ENCODE measurements around the gene UBE2F.
A peak's percentile ranks its signal among the peaks of the same experiment; 100 is the strongest.

UBE2F gene

DNA sequence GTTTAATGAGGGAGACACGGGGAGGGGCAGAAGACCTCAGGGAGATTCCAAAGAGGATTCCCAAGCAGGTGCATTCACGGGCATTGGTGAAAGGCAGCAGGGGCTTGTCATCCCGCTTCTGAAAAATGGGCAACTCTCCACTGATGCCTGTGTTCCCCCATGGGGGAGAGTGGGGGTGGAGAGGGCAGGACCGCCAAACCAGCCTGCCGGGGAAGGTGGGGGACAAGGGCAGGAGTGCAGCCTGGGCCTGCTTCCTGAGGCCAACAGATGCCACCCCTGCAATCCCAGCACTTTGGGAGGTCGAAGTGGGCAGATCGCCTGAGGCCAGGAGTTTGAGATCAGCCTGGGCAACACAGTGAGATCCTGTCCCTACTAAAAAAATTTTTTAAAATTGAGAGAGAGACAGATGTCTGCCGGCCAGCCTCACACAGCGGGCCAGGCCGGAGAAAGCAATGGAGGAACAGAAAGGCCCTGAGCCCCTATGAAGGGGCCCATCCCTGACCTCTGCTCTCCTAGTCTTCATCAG is 44.8 kb upstream of the UBE2F start:
- H3K4me3 ChIP-seq (ENCODE audit: low read depth, low read length) = no peak overlapping the region
- no peak overlapping the region for H3K4me2 ChIP-seq (ENCODE audit: low read length)
- H3K4me1 ChIP-seq = peaks cover 4% of the 10 kb centered on the region
- H3K27me3 ChIP-seq (ENCODE audit: control insufficient read depth, insufficient read depth, low read length) = no peaks in the 10 kb centered on the region
- no peak overlapping the region for H3K9ac ChIP-seq
- H3K9me3 ChIP-seq (ENCODE audit: control insufficient read depth, low read length) = no peaks in the 10 kb centered on the region
- no peaks in the 10 kb centered on the region for H3K36me3 ChIP-seq (ENCODE audit: control insufficient read depth, insufficient read depth, low read length)
- H3K27ac ChIP-seq = no peak overlapping the region
- no peaks in the 10 kb centered on the region for H3K79me2 ChIP-seq
- TF ChIP-seq, protein P1, sequence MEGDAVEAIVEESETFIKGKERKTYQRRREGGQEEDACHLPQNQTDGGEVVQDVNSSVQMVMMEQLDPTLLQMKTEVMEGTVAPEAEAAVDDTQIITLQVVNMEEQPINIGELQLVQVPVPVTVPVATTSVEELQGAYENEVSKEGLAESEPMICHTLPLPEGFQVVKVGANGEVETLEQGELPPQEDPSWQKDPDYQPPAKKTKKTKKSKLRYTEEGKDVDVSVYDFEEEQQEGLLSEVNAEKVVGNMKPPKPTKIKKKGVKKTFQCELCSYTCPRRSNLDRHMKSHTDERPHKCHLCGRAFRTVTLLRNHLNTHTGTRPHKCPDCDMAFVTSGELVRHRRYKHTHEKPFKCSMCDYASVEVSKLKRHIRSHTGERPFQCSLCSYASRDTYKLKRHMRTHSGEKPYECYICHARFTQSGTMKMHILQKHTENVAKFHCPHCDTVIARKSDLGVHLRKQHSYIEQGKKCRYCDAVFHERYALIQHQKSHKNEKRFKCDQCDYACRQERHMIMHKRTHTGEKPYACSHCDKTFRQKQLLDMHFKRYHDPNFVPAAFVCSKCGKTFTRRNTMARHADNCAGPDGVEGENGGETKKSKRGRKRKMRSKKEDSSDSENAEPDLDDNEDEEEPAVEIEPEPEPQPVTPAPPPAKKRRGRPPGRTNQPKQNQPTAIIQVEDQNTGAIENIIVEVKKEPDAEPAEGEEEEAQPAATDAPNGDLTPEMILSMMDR (IDR thresholded peaks at IDR 0.05) = no peak
- no peak overlapping the region for H2AFZ ChIP-seq

DNA sequence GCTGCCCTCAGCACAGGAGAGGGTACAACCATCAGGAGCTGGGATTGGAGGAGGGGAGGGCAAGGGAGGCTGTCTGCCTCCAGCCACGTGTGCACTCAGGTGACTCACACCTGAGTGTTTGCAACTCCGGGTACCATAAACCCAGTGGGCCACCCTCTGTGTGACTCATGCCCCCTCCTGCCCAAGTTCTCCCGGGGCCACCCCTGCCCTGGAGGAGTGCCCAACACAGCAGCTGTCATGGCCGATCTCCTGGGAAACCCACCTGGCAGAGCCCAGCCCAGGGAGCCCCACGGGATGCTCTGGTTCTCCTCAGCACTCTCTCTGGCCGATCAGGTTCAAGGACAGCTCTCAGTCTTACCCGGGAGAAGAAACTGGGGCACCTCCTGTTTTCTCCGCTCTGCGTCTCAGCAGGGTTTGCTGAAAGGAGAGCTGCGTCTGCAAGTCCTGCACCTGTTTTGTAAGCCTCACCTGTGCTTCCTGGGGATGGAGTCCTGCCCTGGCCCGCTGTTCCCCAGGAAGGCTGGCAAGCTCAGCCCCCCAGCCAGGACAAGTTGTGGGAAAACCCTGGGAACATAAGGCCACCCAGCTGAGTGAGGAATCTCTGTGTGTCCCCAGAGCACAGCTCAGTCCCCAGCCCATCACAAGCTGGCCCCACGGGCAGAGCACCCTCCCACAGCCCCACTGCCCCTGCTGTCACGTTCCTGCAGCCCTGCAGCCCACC is 44.0 kb upstream of the UBE2F start:
- Histone ChIP-seq H3K9ac (no peak overlapping the region), H3K4me1 (peaks cover 7% of the 10 kb centered on the region), H3K27me3 (ENCODE audit: control insufficient read depth, insufficient read depth, low read length) (no peaks in the 10 kb centered on the region), H3K4me3 (ENCODE audit: low read depth, low read length) (no peak overlapping the region), H3K79me2 (no peaks in the 10 kb centered on the region), H3K36me3 (ENCODE audit: control insufficient read depth, insufficient read depth, low read length) (no peaks in the 10 kb centered on the region), H2AFZ (peak overlapping the region; percentile 26), H3K9me3 (ENCODE audit: control insufficient read depth, low read length) (no peaks in the 10 kb centered on the region), H3K27ac (no peak overlapping the region), H3K4me2 (ENCODE audit: low read length) (peak overlapping the region; percentile 1)
- TF ChIP-seq, protein P1 (IDR thresholded peaks at IDR 0.05) = no peak

DNA sequence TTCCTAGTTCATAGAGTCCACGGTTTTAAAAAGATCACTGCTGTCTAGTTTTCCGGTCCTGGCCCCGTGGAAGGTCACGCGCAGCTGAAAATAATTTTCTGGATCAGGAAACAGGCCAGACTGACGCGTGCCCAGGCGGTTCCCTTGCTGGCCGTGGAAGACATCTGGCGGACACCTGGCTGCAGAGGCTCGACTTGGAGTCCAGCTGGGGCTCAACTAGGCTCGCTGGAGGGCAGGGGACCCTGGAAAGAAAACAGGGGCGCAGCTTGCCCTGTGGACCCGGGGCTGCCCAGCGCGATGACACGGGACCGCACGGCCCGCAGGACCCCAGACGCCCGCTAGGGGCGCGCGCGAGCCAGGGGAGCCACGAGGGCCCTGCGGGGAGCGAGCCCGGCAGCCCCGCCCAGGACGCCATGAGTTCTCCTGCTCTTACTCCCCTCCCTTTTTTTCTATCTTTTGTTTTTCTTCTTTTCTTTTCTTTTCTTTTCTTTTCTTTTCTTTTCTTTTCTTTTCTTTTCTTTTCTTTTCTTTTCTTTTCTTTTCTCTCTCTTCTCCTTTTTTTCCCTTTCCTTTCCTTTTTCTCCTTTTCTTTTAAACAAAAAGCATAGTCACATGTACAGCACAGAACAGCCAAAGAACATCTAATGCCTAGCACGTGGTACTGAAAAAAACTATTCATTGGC is 43.2 kb upstream of the UBE2F start:
- Histone ChIP-seq H3K4me1 (peaks cover 10% of the 10 kb centered on the region), H3K27me3 (ENCODE audit: control insufficient read depth, insufficient read depth, low read length) (no peaks in the 10 kb centered on the region), H3K4me3 (ENCODE audit: low read depth, low read length) (no peak overlapping the region), H3K36me3 (ENCODE audit: control insufficient read depth, insufficient read depth, low read length) (no peaks in the 10 kb centered on the region), H3K4me2 (ENCODE audit: low read length) (peak overlapping the region; percentile 1), H3K9ac (no peak overlapping the region), H3K79me2 (no peaks in the 10 kb centered on the region), H2AFZ (peak overlapping the region; percentile 26), H3K27ac (no peak overlapping the region), H3K9me3 (ENCODE audit: control insufficient read depth, low read length) (no peaks in the 10 kb centered on the region)
- TF ChIP-seq, protein P1 (IDR thresholded peaks at IDR 0.05) = peak; percentile 99

DNA sequence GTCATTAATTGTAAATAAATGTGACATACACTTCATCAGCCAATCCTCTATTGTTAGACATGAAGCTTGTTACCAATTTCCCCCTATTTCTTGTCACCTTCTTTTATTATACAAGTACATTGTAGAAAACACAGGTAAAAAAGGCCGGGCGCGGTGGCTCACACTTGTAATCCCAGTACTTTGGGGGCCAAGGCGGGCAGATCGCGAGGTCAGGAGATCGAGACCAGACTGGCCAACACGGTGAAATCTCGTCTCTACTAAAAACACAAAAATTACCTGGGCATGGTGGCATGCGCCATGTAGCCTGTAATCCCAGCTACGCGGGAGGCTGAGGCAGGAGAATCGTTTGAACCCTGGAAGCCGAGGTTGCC is 42.7 kb upstream of the UBE2F start:
- no peaks in the 10 kb centered on the region for H3K36me3 ChIP-seq (ENCODE audit: control insufficient read depth, insufficient read depth, low read length)
- no peak overlapping the region for H3K4me3 ChIP-seq (ENCODE audit: low read depth, low read length)
- no peak overlapping the region for H3K27ac ChIP-seq

More for the DNA sequence above, 42.7 kb upstream of the UBE2F start:
- H3K9me3 ChIP-seq (ENCODE audit: control insufficient read depth, low read length) = no peaks in the 10 kb centered on the region
- H3K27me3 ChIP-seq (ENCODE audit: control insufficient read depth, insufficient read depth, low read length) = no peaks in the 10 kb centered on the region
- H3K79me2 ChIP-seq = no peaks in the 10 kb centered on the region
- TF ChIP-seq, protein P1 (IDR thresholded peaks at IDR 0.05) = no peak
- peaks cover 10% of the 10 kb centered on the region for H3K4me1 ChIP-seq
- no peak overlapping the region for H2AFZ ChIP-seq
- H3K4me2 ChIP-seq (ENCODE audit: low read length) = no peak overlapping the region
- H3K9ac ChIP-seq = no peak overlapping the region

Measured in parathyroid adenoma (tissue), 2 donors.